DLD1 (cell line): ENCODE measurements around the gene LRRC37B.
"Not testable (repeated sequence)": the region's sequence is repeated elsewhere in the genome, so short reads cannot be mapped to it uniquely, and the experiment has no call there.

Source experiments
- in situ Hi-C: cut with HindIII; loops from 2 replicates; pipeline ENCODE4 v1.10.0; 2017; ENCODE audit warnings: low sequenced_read_pairs

Gene LRRC37B

GRCh38 chr17:32006957-32007462, at the start of gene LRRC37B:
TSS of gene LRRC37B (plus strand) at chr17:32007383. CDS start at chr17:32021393, 14,010 bp downstream.
- in situ Hi-C loops = no loop called here

DNA sequence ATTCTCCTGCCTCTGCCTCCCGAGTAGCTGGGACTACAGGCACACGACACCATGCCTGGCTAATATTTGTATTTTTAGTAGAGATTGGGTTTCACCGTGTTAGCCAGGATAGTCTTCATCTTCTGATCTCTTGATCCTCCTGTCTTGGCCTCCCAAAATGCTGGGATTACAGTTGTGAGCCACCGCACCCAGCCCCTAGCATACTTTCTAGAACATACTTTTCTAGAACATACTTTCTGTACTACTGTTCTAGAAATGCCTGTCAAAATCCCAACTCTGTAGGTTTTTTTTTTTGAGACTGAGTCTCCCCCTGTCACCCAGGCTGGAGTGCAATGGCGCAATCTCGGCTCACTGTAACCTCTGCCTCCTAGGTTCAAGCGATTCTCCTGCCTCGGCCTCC, 43.1 kb upstream of the LRRC37B start:
- in situ Hi-C loops = not testable (repeated sequence)

DNA sequence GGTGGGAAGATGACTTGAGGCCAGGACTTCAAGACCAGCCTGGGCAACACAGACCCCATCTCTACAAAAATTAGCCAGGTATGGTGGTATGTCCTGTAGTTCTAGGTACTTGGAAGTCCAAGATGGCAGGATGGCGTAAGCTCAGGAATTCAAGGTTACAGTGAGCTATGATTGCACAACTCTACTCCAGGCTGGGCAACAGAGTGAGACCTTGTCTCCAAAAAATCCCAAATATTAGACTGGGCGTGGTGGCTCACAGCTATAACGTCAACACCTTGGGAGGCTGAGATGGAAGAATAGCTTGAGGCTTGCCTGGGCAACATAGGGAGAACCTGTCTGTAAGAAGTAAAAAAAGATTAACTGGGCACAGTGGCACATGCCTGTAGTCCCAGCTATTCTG, 39.5 kb upstream of the LRRC37B start:
- in situ Hi-C loops = no loop called here

DNA sequence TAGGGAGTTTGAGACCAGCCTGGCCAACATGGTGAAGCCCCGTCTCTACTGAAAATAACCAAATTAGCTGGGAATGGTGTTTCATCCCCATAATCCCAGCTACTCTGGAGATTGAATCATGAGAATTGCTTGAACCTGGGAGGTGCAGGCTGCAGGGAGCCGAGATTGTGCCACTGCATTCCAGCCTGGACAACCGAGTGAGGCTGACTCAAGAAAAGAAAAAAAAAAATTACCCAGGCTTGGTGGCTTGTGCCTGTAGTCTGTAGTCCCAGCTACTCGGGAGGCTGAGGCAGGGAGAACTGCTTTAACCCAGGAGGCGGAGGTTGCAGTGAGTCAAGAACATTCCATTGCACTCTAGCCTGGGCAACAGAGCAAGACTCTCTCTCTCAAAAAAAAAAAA, 36.8 kb upstream of the LRRC37B start:
- in situ Hi-C loops = not testable (repeated sequence)

DNA sequence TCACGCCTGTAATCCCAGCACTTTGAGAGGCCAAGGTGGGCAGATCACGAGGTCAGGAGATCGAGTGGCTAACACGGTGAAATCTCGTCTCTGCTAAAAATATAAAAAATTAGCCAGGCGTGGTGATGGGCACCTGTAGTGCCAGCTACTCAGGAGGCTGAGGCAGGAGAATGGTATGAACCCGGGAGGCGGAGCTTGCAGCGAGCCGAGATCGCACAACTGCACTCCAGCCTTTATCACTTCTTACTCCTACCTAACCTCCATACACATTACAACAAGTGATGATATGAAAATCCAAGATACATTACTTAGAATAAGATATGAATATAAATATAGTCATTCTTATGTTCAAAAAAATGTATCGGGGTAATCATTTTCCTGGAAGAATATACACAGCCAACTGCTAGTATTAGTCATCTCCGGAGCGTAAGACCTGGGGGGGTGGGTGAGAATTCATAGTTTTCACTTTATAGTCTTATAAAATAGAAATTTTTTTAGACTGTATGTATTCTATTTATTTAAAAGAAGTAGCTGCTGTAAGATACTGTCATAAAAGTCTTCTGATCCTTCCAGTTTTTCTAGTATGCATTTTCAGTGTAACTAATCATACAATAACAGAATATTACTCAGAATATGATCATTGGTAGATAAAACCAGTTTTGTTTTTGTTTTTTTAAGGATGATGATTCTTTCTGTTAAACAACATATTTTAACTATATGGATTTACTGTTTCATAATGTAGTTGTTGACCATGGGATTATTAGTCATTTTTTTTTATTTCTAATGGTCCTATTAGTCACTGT, 32.7 kb upstream of the LRRC37B start:
- in situ Hi-C loops = not testable (repeated sequence)

DNA sequence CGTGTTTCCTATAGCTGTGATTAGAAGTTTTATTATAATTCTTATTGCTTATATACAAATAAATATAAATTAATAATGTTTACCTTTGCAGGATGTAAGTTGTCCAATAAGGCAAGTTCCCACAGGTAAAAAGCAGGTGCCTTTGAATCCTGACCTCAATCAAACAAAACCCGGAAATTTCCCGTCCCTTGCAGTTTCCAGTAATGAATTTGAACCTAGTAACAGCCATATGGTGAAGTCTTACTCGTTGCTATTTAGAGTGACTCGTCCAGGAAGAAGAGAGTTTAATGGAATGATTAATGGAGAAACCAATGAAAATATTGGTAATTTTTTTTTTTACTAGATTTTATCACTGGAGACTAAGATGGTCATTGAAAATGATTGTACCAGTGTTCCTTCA, 31.8 kb upstream of the LRRC37B start:
- in situ Hi-C loops = not testable (repeated sequence)

DNA sequence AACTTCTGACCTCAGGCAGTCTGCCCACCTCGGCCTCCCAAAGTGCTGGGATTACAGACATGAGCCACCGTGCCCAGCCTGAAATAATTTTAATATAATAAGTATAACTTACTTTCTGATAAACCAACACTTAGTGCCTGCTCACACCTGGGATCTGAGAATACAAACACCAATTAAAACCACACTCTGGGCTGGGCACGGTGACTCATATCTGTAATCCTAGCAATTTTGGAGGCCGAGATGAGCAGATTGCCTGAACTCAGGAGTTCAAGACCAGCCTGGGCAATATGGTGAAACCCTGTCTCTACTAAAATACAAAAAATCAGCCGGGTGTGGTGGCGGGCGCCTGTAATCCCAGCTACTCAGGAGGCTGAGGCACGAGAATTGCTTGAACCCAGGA, 15.4 kb upstream of the LRRC37B start:
- in situ Hi-C loops = not testable (repeated sequence)

- in situ Hi-C loops = no loop called here
These were observed 10.2 kb upstream of the LRRC37B start for GRCh38 chr17:31997005-31997404.

DNA sequence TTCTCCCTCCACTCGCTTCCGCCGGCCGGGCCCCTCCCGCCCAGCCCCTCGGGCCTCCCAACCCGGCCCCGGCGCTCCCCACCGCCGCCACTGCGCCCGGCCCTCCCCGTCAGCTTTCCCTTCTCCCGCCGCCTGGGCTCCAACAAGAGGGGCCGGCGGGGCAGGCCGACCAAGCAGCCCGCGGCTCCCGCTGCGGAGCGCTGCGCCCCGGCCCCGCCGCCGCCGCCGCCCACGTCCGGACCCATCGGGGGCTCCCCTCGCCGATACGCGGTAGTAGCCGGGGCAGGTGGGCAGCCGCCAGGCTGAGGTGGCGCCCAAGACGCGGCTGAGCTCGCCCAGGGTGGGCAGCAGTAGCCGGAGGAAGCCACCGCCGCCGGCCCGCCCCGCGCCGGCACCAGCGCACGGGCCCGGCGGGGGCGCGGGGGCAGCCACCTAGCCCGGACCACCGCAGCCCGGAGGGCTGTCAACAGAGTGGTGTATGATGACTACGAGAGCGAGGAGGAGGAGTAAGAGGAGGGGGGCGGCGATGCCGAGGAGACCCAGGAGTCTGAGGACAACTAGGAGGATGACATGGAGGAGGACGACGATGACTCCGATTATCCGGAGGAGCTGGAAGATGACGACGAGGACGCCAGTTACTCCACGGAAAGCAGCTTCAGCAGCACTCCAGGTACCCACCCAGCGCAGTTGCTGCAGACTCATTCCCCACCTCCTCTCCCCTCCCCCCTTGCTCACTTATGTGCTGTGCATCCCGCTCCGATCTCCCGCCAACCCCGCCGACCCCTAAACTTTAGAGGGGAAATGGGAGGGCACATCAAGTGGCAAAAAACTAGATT, 498 bp downstream of the LRRC37B start:
- in situ Hi-C loops = no loop called here

GRCh38 chr17:32009262-32009542, 2.0 kb downstream of the LRRC37B start:
- in situ Hi-C loops = no loop called here

DNA sequence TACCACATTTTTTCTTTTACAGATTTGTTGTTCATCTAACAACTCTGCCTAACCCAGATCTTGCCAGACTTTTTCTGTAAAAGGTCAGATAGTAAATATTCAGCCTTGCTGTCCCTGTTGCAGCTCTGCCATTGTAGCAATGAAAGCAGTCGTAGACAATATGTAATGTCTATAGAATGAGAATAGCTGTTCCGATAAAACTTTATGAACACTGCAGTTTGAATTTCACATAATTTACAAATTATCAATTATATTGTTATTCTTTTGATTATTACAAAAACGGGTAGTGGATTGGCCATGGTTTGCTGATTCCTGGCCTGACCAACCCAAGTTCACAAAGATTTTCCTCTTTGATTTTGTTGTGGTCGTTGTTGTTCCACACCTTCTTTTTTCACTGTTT, 2.9 kb downstream of the LRRC37B start:
- in situ Hi-C loops = no loop called here

DNA sequence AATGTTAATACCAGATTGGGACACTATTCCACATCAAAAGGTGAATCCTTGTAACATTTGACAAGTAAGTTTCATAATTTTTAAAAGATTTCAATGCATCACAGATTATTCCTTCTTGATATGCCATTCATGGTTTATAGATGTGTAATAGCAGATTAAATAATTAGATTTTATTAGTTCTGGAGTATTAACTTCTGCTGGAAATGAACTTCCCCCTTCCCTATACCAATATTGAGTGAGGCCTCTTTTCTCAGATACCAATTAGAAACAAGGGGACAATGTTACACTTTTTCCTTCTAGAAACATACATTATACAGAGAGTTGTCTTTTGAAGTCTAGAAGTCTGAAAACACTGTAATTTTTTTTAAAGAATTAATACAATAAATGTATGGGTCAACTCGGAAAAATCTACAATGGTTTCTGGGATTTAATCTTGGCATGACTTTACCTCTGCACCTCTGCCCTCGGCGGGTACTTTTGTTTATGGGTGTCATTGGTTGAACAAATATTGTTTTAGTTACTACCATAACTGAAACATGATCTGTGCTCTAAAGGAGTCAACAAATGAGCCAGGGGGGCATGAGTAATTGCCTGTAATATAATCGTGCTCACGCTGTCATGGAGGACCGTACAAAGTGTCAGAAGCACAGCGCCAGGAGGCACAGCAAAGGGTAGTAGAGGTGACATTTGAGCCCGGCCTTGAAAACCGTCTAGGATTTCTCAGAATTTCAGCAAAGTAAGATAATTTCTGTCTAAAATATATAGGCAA, 8.2 kb downstream of the LRRC37B start:
- in situ Hi-C loops = no loop called here

DNA sequence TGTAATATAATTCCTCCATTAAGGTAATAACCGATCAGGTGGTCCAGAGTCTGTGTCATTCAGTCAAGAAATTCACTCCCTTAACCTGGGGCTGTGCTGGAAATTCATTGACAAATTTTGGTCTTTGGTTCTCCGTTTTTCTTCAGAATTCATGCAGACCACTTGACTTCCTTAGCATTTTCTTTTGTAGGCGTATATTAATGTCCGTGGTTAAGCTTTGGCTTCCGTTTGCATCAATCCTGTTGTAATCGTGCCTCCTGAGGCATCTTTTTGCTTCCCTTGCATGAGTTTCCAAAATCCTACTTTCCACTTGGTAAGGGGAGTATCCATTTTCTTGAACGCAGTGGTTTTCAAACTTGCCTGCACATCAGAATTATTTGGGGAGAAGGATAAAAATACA, 9.0 kb downstream of the LRRC37B start:
- in situ Hi-C loops = no loop called here

DNA sequence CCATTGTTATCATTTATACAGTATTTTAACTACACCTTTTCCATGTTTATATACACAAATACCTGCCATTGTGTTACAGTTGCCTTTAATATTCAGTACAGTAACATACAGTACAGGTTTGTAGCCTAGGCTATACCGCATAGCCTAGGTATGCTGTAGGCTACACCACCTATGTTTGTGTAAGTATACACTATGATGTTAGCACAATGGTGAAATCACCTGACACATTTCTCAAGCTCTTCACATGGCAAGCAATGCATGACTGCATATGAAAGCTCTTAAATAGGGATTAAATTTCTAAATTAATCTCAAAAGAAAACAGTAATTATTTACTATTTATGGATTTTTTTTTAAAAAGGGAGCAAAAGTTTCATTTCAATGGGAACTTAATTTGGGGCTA, 12.0 kb downstream of the LRRC37B start:
- in situ Hi-C loops = no loop called here

DNA sequence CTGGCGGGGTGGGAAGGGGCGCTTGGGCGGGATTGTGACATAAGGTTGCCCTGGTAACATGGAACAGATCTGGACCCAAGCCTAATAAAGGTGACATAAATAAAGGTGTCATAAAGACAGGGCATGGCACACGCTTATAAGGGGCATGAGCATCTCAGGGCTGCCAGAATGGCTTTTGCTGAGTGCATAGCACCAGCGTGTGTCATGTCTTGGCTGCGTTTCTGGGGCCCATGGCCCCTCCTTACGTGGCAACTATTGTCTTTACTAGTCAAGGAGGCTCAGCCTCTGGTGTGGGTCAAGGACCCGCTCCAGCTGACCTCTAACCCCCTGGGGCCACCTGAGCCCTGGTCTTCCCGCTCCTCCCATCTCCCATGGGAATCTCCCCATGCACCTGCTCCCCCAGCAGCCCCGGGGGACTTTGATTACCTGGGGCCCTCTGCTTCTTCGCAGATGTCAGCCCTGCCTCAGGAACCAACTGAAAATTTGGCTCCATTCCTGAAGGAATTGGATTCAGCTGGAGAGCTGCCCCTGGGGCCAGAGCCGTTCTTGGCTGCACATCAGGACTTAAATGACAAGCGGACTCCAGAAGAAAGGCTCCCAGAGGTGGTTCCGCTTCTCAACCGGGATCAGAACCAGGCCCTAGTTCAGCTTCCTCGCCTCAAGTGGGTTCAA, 13.9 kb downstream of the LRRC37B start:
- in situ Hi-C loops = no loop called here

DNA sequence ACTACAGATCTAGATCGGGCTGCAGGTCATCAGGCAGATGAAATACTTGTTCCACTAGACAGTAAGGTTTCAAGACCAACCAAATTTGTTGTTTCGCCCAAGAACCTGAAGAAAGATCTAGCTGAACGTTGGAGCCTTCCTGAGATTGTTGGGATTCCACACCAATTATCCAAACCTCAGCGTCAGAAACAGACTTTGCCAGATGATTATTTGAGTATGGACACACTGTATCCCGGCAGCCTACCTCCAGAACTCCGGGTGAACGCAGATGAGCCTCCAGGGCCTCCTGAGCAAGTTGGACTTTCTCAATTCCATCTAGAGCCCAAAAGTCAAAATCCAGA, 14.4 kb downstream of the LRRC37B start:
- in situ Hi-C loops = no loop called here

- in situ Hi-C loops = not testable (repeated sequence)
These were observed 15.4 kb downstream of the LRRC37B start for GRCh38 chr17:32022554-32022953.

DNA sequence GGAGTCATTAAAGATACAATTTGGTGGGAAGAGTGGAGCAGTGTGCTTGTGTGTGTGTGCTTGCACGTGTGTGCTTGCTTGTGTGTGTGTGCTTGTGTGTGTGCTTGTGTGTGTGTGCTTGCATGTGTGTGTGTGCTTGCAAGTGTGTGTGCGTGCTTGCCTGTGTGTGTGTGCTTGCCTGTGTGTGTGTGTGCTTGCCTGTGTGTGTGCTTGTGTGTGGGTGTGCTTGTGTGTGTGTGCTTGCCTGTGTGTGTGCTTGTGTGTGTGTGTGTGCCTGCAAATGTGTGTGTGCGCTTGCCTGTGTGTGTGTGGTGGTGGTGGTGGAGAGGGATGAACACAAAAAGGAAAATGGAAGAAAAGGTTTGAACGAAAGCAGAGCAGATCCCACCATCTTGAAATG, 20.1 kb downstream of the LRRC37B start:
- in situ Hi-C loops = not testable (repeated sequence)

DNA sequence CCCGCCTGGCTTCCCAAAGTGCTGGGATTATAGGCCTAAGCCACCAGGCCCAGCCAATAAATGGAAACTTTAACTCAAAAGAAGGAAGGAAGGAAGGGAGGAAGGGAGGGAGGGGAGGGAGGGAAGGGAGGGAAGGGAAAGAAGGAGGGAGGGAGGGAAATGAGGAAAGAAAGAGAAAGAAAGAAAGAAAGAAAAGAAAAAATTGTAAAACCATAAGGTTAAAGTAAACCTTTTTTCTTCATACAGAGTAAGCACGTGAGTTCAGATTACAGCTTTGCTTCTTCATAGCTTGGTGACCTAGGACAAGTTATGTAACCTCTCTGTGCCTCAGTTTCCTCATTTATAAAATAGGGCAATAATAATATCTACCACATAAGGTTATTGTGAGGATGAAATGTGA, 26.0 kb downstream of the LRRC37B start:
- in situ Hi-C loops = no loop called here

DNA sequence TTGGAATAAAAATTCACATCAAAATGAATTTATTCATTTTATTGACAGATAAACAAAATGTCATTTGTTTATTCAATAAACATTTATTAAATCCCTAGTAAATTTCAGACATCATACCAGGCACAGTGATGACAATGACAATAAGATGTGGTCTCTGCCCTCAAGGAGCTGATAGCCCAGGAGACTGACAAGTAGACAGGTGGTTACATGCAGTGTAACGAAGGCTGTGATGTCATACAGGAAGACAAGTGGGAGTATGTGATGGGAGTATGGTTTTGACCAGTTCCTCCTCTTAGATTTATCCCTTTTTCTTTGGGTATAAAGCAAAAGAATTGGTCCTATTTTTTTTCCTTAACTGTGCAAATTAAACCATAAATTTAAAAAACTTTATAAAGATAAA, 26.6 kb downstream of the LRRC37B start:
- in situ Hi-C loops = not testable (repeated sequence)

GRCh38 chr17:32040246-32040645, 33.1 kb downstream of the LRRC37B start:
- in situ Hi-C loops = not testable (repeated sequence)
